Measurements from ENCODE around the gene MTHFSD. TPM values are rescaled to one million over a fixed set of nuclear protein-coding genes. Genes with fewer than 3 reads are reported as not detected.

Gene MTHFSD
- total RNA-seq, 2 experiments from 2014 or later = 7.3 to 7.9 TPM

DNA sequence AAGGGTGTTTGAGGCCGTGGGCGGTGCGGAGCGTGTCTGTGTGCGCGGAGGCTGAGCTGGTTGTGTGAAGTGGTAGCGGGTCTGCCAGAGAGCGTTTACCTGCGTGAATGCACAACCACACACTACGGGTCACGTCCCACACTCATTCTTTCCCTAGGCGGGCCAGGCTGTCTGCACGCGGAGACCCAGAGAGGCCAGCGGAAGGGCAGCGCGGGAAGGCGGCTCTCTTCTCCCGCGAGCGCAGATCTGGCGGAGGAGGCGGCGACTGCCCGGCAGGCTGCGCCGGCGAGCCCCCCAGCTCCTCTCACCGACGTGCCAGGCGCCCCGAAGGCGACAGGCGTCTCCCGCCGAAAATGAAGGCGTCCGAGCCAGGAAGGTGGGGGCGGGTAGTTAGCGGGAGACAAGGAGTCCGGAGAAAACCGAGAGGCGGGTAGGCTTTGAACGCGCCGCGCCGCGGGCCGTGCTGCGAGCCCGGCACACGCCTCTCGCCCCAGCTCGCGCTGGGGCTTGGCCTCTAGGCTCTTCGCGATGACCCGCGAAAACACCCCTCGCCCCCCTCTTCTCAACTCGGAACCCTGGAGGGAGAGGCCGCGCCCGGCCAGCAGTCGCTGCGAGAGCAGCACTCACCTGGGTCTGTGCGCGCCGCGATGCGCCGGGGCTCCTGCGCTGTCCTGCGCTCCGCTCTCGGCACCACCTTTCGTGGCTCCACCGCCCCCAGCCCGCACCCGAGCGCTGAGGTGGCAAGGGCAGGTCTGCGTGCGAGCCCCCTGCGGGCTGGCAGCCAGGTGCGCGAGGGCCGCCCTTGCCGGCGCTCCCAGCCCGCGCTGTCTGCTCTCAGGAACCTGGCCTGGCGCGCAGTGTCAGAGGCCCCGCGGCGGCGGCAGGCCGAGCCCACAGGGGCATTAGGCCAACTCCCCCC, 46.7 kb downstream of the MTHFSD start:
- peaks cover 74 to 79% of the 10 kb centered on the region in 2 experiments for H3K27me3 ChIP-seq (ENCODE audit: control insufficient read depth in 1 of 2, insufficient read depth in 2 of 2, low read length in 2 of 2)
- Mint-ChIP-seq H3K36me3 (ENCODE audit: low read depth) (no peaks in the 10 kb centered on the region), H3K27ac (no peak overlapping the region), H3K4me3 (peak overlapping the region; percentile 86), H3K9me3 (no peaks in the 10 kb centered on the region), H3K4me1 (ENCODE audit: low read depth) (peaks cover 38% of the 10 kb centered on the region), H3K27me3 (peaks cover 66% of the 10 kb centered on the region)
- no peaks in the 10 kb centered on the region for H3K36me3 ChIP-seq (ENCODE audit: insufficient read depth, low read length)
- no peak overlapping the region for H3K4me3 ChIP-seq (ENCODE audit: low read length)
- H3K4me1 ChIP-seq (ENCODE audit: insufficient read depth, low read length) = peaks cover 23% of the 10 kb centered on the region
- intact Hi-C loops (cut with DNase I, micrococcal nuclease) = no loop called here
- ATAC-seq (ENCODE audit: poor library complexity) (no peak), DNase-seq (no peak)
- H3K9me3 ChIP-seq (ENCODE audit: control insufficient read depth in 1 of 2, insufficient read depth in 1 of 2, low read length in 2 of 2) = peaks cover 0 to 25% of the 10 kb centered on the region in 2 experiments
- TF ChIP-seq, protein P1, sequence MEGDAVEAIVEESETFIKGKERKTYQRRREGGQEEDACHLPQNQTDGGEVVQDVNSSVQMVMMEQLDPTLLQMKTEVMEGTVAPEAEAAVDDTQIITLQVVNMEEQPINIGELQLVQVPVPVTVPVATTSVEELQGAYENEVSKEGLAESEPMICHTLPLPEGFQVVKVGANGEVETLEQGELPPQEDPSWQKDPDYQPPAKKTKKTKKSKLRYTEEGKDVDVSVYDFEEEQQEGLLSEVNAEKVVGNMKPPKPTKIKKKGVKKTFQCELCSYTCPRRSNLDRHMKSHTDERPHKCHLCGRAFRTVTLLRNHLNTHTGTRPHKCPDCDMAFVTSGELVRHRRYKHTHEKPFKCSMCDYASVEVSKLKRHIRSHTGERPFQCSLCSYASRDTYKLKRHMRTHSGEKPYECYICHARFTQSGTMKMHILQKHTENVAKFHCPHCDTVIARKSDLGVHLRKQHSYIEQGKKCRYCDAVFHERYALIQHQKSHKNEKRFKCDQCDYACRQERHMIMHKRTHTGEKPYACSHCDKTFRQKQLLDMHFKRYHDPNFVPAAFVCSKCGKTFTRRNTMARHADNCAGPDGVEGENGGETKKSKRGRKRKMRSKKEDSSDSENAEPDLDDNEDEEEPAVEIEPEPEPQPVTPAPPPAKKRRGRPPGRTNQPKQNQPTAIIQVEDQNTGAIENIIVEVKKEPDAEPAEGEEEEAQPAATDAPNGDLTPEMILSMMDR (IDR thresholded peaks at IDR 0.05) = no peak
- no peak overlapping the region for H3K27ac ChIP-seq (ENCODE audit: low read depth in 1 of 2, low read length in 2 of 2)
- POLR2A ChIA-PET = no interaction called here
- CTCF ChIA-PET = no interaction called here

DNA sequence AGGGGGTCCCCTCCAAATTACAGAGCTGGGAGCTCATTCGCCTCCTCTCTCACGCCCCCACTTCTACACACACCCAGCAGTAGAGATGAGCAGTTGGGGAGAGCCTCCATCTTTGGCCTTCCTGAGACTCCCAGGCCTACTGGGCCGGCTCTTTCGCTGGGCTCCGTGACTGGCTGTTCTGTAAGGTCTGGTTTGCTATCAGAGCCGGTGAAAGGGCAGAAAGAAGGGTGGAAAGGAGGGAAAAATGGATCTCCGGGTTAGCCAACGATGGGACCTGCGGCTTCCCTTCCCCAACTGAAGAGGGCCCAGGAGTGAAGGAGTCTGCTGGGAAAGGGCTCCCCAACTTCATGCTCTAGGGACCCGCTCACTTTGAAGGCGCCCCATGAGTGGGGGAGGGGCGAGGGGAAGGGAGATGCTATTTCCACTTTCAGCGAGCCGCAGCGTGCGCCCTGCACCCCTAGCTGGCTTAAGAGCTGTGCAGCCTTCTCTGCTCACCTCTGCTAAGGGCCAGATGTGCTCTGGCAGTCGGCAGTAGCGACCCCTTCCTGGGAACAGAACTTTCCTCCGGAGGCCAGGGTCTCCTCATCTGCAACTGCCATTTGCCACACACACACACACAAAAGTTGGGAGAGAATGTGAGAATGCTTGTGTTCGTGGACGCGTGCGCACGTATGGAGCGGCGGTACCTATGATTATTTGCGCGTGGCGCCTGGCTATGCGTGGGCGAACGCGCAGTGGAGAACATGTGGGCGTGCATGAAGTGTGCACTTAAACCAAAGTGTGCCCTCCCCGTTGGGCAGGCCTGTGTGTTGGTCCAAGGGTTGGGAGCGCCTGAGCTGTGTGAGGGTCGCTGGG, 47.6 kb downstream of the MTHFSD start:
- H3K4me3 ChIP-seq (ENCODE audit: low read length) = no peak overlapping the region
- H3K27me3 ChIP-seq (ENCODE audit: control insufficient read depth in 1 of 2, insufficient read depth in 2 of 2, low read length in 2 of 2) = peaks cover 74 to 79% of the 10 kb centered on the region in 2 experiments
- H3K9me3 ChIP-seq (ENCODE audit: control insufficient read depth in 1 of 2, insufficient read depth in 1 of 2, low read length in 2 of 2) = peaks cover 0 to 20% of the 10 kb centered on the region in 2 experiments
- peak overlapping the region; percentile 70 for H3K4me3 Mint-ChIP-seq
- intact Hi-C loops (cut with DNase I, micrococcal nuclease) = no loop called here
- POLR2A ChIA-PET = no interaction called here
- H3K9me3 Mint-ChIP-seq = no peaks in the 10 kb centered on the region
- H3K27ac ChIP-seq (ENCODE audit: low read depth in 1 of 2, low read length in 2 of 2) = no peak overlapping the region
- H3K36me3 ChIP-seq (ENCODE audit: insufficient read depth, low read length) = no peaks in the 10 kb centered on the region
- H3K4me1 Mint-ChIP-seq (ENCODE audit: low read depth) = peaks cover 38% of the 10 kb centered on the region
- TF ChIP-seq, protein P1 (IDR thresholded peaks at IDR 0.05) = no peak
- no peaks in the 10 kb centered on the region for H3K36me3 Mint-ChIP-seq (ENCODE audit: low read depth)
- ATAC-seq (ENCODE audit: poor library complexity) (no peak), DNase-seq (no peak)
- no peak overlapping the region for H3K27ac Mint-ChIP-seq
- CTCF ChIA-PET = no interaction called here
- H3K27me3 Mint-ChIP-seq = peaks cover 68% of the 10 kb centered on the region
- peaks cover 23% of the 10 kb centered on the region for H3K4me1 ChIP-seq (ENCODE audit: insufficient read depth, low read length)

DNA sequence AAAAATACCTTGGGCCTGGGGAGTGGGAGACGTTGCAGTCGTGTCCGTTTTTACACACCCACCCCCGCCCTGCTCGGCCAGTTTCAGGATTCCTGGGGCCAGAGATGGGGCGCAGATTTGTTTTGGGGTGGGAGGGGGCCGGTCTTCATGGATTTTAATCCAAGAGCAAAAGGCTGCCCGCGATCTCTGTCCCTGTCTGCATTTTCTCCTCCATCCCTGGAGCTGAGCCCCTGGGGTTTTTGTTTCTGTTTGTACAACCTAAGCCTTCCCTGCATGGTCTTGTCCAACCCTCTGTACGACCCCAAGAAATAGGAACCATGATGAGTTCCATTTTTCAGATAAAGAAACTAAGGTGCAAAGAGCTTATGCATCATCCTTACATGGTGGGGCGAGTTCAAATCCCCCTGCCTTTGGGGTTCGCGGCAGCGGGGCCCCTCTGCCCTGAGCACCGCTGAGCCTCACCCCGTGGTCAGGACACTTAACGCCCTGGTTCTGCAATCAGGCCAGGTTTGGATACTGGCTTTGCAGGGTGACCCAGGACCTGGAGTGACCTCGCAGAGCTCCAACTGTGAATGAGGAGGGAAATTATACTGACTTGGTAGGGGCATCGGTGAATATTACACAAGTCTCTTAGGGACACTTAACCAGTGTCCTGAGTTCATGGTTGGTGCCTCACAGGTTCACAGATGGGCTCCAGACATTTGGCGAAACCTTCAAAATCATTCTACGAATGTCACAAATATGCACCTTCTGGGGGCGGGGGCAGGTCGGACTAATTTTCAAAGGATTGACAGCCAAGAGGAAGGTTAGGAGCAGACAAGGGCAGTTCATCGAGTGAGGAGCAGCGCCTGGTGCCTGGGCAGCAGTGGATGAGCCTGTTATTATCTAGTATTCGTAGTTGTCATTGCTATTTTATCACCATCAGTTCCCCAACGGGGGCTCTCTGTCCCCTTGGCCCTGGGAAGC, 48.9 kb downstream of the MTHFSD start:
- H3K9me3 Mint-ChIP-seq = no peaks in the 10 kb centered on the region
- no peaks in the 10 kb centered on the region for H3K36me3 Mint-ChIP-seq (ENCODE audit: low read depth)
- ChIA-PET POLR2A (no interaction called here), CTCF (no interaction called here)
- H3K4me1 ChIP-seq (ENCODE audit: insufficient read depth, low read length) = peaks cover 23% of the 10 kb centered on the region
- H3K4me1 Mint-ChIP-seq (ENCODE audit: low read depth) = peaks cover 33% of the 10 kb centered on the region
- H3K27me3 Mint-ChIP-seq = peaks cover 76% of the 10 kb centered on the region
- H3K36me3 ChIP-seq (ENCODE audit: insufficient read depth, low read length) = no peaks in the 10 kb centered on the region
- TF ChIP-seq, protein P1 (IDR thresholded peaks at IDR 0.05) = no peak
- DNase-seq = no peak
- no peak overlapping the region for H3K27ac ChIP-seq (ENCODE audit: low read depth in 1 of 2, low read length in 2 of 2)
- H3K27ac Mint-ChIP-seq = no peak overlapping the region
- peaks cover 0 to 13% of the 10 kb centered on the region in 2 experiments for H3K9me3 ChIP-seq (ENCODE audit: control insufficient read depth in 1 of 2, insufficient read depth in 1 of 2, low read length in 2 of 2)
- intact Hi-C loops (cut with DNase I, micrococcal nuclease) = no loop called here
- peaks cover 73 to 81% of the 10 kb centered on the region in 2 experiments for H3K27me3 ChIP-seq (ENCODE audit: control insufficient read depth in 1 of 2, insufficient read depth in 2 of 2, low read length in 2 of 2)
- H3K4me3 ChIP-seq (ENCODE audit: low read length) = no peak overlapping the region
- no peak for ATAC-seq (ENCODE audit: poor library complexity)
- peak overlapping the region; percentile 70 for H3K4me3 Mint-ChIP-seq
